GM12873 (cell line): ENCODE measurements around the gene ZDHHC11.

Experiments used
- CTCF ChIP-seq: IDR thresholded peaks from 2 replicates; pipeline ENCODE4 v1.5.1; 2012; ENCODE audit warnings: low read depth, mild to moderate bottlenecking, moderate library complexity, low read length, control low read depth; ENCODE audit not compliant: insufficient read depth; ENCODE audit errors: missing control alignments

ZDHHC11 gene

GRCh38 chr5:850511-851006 is at the start of gene ZDHHC11:
TSS of gene ZDHHC11 (minus strand) at chr5:850986. CDS start at chr5:850602, 384 bp downstream.
- TF ChIP-seq CTCF: no peak

GRCh38 chr5:893711-894110 is 42.9 kb upstream of the ZDHHC11 start:
- no peak for TF ChIP-seq CTCF

- TF ChIP-seq CTCF: no peak
These were observed 42.3 kb upstream of the ZDHHC11 start for GRCh38 chr5:893137-893506.

- peak; percentile 15 for TF ChIP-seq CTCF
These were observed 41.8 kb upstream of the ZDHHC11 start, which contains the start of the genes BRD9 and TRIP13 for GRCh38 chr5:892394-893136. TSS of gene BRD9 (minus strand) at chr5:892801. CDS start at chr5:892657, 144 bp downstream. TSS of gene TRIP13 (plus strand) at chr5:892884. CDS start at chr5:892999, 115 bp downstream.

GRCh38 chr5:891837-892393 is 41.1 kb upstream of the ZDHHC11 start:
- no peak for TF ChIP-seq CTCF

- no peak for TF ChIP-seq CTCF
These were observed 40.5 kb upstream of the ZDHHC11 start for GRCh38 chr5:891117-891836.

GRCh38 chr5:889075-889710 is 38.4 kb upstream of the ZDHHC11 start:
- TF ChIP-seq CTCF: no peak
